Measurements from ENCODE around the gene FGG.

DNA sequence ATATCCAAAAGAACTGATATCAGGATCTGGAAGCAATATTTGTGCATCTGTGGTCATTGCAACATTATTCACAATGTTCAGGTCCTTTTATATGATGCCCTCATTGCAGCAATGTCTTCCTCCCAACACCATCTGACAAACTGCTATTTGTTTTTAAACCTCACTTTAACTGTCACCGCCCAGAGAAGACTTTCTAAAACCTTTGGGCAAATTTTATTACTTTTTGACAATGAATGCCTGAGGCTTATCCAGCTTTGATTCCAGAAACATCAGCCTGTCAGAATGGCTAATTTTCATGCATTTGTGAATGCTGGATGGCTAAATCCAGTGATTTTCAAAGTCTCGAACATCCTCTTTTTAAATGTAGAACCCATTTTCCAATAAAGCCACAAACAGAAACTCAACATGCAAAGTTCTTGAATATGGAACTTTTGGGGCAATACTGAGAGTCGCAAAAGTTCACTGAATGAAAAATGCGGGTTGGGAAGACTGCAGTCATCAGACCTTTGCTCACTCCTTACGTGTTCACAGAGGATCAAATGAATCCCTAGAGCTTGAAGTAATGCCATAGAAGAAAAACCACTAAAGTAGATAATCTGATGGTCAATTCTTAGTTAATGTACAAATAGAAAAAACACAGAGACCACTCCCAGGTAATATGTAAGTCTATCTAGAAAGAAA, 39.1 kb downstream of the FGG start:
- TF ChIP-seq, protein P1, sequence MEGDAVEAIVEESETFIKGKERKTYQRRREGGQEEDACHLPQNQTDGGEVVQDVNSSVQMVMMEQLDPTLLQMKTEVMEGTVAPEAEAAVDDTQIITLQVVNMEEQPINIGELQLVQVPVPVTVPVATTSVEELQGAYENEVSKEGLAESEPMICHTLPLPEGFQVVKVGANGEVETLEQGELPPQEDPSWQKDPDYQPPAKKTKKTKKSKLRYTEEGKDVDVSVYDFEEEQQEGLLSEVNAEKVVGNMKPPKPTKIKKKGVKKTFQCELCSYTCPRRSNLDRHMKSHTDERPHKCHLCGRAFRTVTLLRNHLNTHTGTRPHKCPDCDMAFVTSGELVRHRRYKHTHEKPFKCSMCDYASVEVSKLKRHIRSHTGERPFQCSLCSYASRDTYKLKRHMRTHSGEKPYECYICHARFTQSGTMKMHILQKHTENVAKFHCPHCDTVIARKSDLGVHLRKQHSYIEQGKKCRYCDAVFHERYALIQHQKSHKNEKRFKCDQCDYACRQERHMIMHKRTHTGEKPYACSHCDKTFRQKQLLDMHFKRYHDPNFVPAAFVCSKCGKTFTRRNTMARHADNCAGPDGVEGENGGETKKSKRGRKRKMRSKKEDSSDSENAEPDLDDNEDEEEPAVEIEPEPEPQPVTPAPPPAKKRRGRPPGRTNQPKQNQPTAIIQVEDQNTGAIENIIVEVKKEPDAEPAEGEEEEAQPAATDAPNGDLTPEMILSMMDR (IDR thresholded peaks at IDR 0.05), result no peak
- no peak for TF ChIP-seq ZFX (IDR thresholded peaks at IDR 0.05; ENCODE audit: borderline replicate concordance)

Measured in 22Rv1 (cell line).